Pancreas (tissue), 10 donors: Measurements from ENCODE around the gene ST6GALNAC6. TPM values are rescaled to one million over a fixed set of nuclear protein-coding genes. Genes with fewer than 3 reads are reported as not detected.

Experiments used
- ATAC-seq, 4 donors: fragments of 200-7000 bp; cut with Tn5 transposase; one replicate each; pipeline versions ENCODE4 v1.8.0 to v1.9.1; 2020; ENCODE audit warnings: mild to moderate bottlenecking in 4 of 4, moderate library complexity in 4 of 4
- DNase-seq, 6 donors: peaks; one replicate each; pipeline ENCODE4 v3.0.0-alpha.2; 2020
- FAIRE-seq: peaks from 2 replicates; lab custom pipeline; 2012; peaks lifted over from hg19 to GRCh38; lab: Jason Lieb, UNC
- H3K27ac ChIP-seq, 4 donors: fragments of 200-600 bp; sonication (generic); 1 replicate in 3 of 4; 2 replicates in 1 of 4; pipeline versions ENCODE4 v1.5.0 to v1.8.0; 2020
- H3K27me3 ChIP-seq, 4 donors: fragments of 200-600 bp; one replicate each; pipeline ENCODE4 v1.8.0; 2021
- H3K36me3 ChIP-seq, 3 donors: fragments of 200-600 bp; sonication (generic) in 1 of 3; one replicate each; pipeline versions ENCODE4 v1.5.0 to v1.8.0; 2020 to 2021
- H3K4me1 ChIP-seq, 3 donors: fragments of 200-600 bp; one replicate each; pipeline ENCODE4 v1.8.0; 2021
- H3K4me3 ChIP-seq, 4 donors: fragments of 200-600 bp; sonication (generic) in 2 of 4; one replicate each; pipeline versions ENCODE4 v1.5.0 to v1.8.0; 2020 to 2021
- H3K9me3 ChIP-seq, 4 donors: fragments of 200-600 bp; one replicate each; pipeline ENCODE4 v1.8.0; 2021
- WGBS, 2 donors: extraction: QIAGEN DNeasy Blood & Tissue Kit; methylation state at CpG; one replicate each; pipeline ENCODE4 v1.1.7; 2013; 5-methylcytosine and 5-hydroxymethylcytosine counted together
- intact Hi-C, 3 donors: fragments of 100-400 bp; cut with DNase I; formaldehyde crosslinking; loops; one replicate each; pipeline versions ENCODE4 v1.11.1 to v1.14.2; 2022
- polyA plus RNA-seq, 2 donors: library from polyadenylated mRNA; stranded (reverse); fragments of 200-250 nt; gene quantifications; one replicate each; pipeline ENCODE4 v1.2.3, GENCODE V29; 2013
- total RNA-seq, 6 donors: library from RNA; stranded (reverse); fragmentation: NEBNext Ultra II Directional in 4 of 6; extraction: Animal tissue kit (Norgen Biotek cat#: 25700) in 4 of 6; gene quantifications; one replicate each; pipeline versions ENCODE4 v1.2.1 to v1.2.4, GENCODE V29; 2021 to 2023
- TF ChIP-seq, protein P1 (sequence below), 4 donors: fragments of 200-600 bp; sonication (generic) in 3 of 4; IDR thresholded peaks; one replicate each; pipeline versions ENCODE4 v1.5.0 to v1.8.0; 2021; ENCODE audit warnings: antibody characterized with exemption in 4 of 4
- donor health status: healthy with polysubstance abuse.
- donor health status: DM: no; HTN: no; CAD: no; lungs with moderate emphysema.
- donor health status: DM: no; HTN: no; CAD: no.
- donor health status: control.
- donor health status: control.
- donor health status: Bipolar disorder and iron deficiency.
- donor health status: DM: yes; HTN: yes; CAD: no.
- donor health status: DM: no; HTN: no; CAD: no.
- donor health status: DM: no; HTN: no; CAD: no.
- donor health status: DM: yes; HTN: yes; CAD: no.

The ST6GALNAC6 gene
- total and polyA plus RNA-seq, 8 donors = 20.7 to 35.7 (median 27.0) TPM

DNA sequence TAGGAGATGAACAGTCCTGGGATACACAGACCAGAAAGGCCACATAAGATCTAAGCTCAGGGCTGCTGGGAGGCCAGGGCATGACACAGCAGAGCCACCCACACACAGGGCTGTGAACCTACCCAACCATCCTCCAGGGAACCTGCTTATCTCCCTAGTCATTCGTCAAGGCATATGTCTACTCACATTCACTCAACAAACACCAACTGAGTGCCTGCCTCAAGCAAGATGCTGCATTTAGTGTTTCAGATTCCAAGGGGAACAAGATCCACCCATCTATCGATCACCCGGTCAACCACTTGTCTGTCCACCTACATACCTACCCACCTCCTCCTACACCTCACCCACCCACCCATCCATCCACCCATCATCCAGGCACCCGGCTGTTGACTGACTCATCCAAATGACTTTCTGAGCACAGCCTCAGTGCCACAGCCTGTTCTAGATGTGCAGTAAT, 36.4 kb upstream of the ST6GALNAC6 start:
- peaks cover 7 to 17% (median 10%) of the 10 kb centered on the region in 3 donors for H3K4me1 ChIP-seq
- no peaks in the 10 kb centered on the region for H3K36me3 ChIP-seq
- WGBS, 2 donors = 67 to 73% methylated on average over 4 of the region's 4 CpGs
- peak in 2 of 6 donors; percentile 8 to 19 for DNase-seq
- H3K9me3 ChIP-seq = no peaks in the 10 kb centered on the region
- intact Hi-C loops = no loop called here
- H3K27ac ChIP-seq = no peak overlapping the region
- no peaks in the 10 kb centered on the region for H3K27me3 ChIP-seq
- peak overlapping the region in 1 of 4 donors; percentile 95 for H3K4me3 ChIP-seq
- FAIRE-seq = no peak
- TF ChIP-seq, protein P1, sequence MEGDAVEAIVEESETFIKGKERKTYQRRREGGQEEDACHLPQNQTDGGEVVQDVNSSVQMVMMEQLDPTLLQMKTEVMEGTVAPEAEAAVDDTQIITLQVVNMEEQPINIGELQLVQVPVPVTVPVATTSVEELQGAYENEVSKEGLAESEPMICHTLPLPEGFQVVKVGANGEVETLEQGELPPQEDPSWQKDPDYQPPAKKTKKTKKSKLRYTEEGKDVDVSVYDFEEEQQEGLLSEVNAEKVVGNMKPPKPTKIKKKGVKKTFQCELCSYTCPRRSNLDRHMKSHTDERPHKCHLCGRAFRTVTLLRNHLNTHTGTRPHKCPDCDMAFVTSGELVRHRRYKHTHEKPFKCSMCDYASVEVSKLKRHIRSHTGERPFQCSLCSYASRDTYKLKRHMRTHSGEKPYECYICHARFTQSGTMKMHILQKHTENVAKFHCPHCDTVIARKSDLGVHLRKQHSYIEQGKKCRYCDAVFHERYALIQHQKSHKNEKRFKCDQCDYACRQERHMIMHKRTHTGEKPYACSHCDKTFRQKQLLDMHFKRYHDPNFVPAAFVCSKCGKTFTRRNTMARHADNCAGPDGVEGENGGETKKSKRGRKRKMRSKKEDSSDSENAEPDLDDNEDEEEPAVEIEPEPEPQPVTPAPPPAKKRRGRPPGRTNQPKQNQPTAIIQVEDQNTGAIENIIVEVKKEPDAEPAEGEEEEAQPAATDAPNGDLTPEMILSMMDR (IDR thresholded peaks at IDR 0.05) = no peak
- ATAC-seq = no peak

DNA sequence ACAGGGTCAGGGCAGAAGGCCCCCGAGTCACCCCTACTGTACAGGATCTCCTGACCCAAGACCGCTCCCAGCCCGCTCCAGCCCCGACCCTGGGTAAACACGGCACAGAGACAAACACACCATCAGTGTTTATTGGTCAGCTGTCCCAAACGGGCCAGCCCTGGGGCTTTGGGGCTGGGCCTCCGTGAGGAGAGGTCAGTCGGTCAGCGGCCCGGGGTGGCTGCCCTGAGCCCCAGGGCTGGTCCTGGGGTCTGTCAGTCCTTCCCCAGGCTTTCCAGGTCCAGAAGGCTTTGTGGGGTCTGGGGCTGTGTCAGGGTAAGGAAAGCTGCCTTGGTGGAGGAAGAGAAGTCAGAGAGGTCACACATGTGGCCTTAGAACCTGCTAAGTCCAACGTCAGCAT, 35.6 kb upstream of the ST6GALNAC6 start:
- FAIRE-seq = no peak
- H3K4me1 ChIP-seq = peaks cover 7 to 19% (median 10%) of the 10 kb centered on the region in 3 donors

DNA sequence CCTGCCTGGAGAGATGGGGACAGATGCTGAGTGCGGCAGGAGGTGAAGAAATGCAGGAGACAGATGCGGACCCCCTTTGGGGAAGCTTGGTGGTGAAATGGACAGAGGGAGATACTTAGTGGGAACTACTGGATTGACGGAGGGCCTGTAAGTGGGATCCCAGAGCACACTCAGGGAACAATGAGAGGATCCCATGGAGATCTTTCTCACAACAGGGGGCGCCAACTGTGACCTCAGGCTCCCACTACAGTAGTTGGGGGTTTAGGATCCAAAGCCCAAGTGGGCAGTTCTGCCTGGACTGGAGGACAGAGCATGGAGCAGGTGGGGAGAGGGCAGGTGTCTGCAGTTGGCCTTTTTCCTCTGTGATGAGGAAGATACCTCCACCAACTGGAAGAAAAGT, 34.8 kb upstream of the ST6GALNAC6 start:
- Histone ChIP-seq H3K4me3 (no peak overlapping the region), H3K36me3 (no peaks in the 10 kb centered on the region), H3K4me1 (peaks cover 7 to 19% (median 10%) of the 10 kb centered on the region in 3 donors), H3K9me3 (no peaks in the 10 kb centered on the region), H3K27ac (no peak overlapping the region), H3K27me3 (no peaks in the 10 kb centered on the region)
- TF ChIP-seq, protein P1 (IDR thresholded peaks at IDR 0.05) = no peak
- ATAC-seq (no peak), DNase-seq (peak in 2 of 6 donors; percentile 18 to 30), FAIRE-seq (no peak)
- intact Hi-C loops = no loop called here
- 93 to 94% methylated on average over 4 of the region's 4 CpGs for WGBS, 2 donors

More for the DNA sequence above, 35.6 kb upstream of the ST6GALNAC6 start:
- no peak overlapping the region for H3K4me3 ChIP-seq
- no peaks in the 10 kb centered on the region for H3K9me3 ChIP-seq
- DNase-seq = peak in 2 of 6 donors; percentile 40 to 66
- intact Hi-C loops = no loop called here
- no peaks in the 10 kb centered on the region for H3K36me3 ChIP-seq
- H3K27ac ChIP-seq = no peak overlapping the region
- ATAC-seq = no peak
- TF ChIP-seq, protein P1 (IDR thresholded peaks at IDR 0.05) = no peak
- WGBS, 2 donors = 71 to 75% methylated on average over 11 of the region's 11 CpGs
- no peaks in the 10 kb centered on the region for H3K27me3 ChIP-seq

DNA sequence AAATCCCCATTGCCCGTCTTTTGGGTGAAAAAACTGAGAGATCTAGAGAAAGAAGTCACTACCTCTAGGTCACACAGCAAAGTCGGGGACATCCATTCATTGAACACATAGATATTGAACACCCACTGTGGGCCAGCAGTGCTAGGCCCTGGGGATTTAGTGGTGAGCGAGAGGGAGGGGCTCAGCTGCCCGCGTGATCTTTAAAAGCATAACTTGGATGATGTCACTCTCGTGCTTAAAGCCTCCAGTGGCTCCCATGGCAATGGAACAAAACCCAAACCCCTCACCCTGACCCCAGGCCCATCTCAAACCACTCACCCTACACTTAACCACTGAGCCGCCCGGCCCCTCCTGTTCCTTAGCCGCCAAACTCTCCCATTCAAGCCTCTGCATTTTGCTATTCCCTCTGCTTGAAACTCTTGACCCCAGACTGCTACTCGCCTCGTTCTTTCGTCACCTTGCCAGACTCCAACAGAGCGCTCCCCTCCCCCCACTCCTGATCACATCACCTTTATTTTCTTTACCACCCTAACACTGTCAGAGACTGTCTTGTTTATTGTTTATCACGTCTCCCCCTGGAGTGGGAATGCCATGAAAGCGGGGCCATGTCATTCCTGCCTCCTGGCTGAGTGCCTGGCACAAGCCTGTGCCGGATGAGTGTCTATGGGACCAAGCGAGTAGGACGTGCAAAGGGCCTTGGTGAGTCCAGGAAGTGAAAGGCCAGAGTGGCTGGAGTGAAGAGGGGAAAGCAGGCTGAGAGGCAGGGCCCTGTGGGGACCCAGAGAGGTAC, 31.9 kb upstream of the ST6GALNAC6 start:
- Histone ChIP-seq H3K36me3 (no peaks in the 10 kb centered on the region), H3K27me3 (no peaks in the 10 kb centered on the region), H3K9me3 (no peaks in the 10 kb centered on the region), H3K4me3 (peak overlapping the region in 2 of 4 donors; percentile 27 to 45), H3K4me1 (peaks cover under 1 to 16% (median 6%) of the 10 kb centered on the region in 3 donors), H3K27ac (no peak overlapping the region)
- DNase-seq (no peak), FAIRE-seq (no peak), ATAC-seq (peak in 3 of 4 donors; percentile 1 to 7 (median 4))
- intact Hi-C loops = no loop called here
- 22% methylated on average over 18 of the region's 18 CpGs for WGBS, 2 donors
- TF ChIP-seq, protein P1 (IDR thresholded peaks at IDR 0.05) = no peak
